GM21447 (cell line): Measurements from ENCODE around the gene PTPN2.
"Not testable (repeated sequence)": the region's sequence is repeated elsewhere in the genome, so short reads cannot be mapped to it uniquely, and the experiment has no call there.

Experiments used
- ATAC-seq: cut with Tn5 transposase; IDR thresholded peaks from one replicate; pipeline ENCODE4 v1.9.1; 2021; ENCODE audit not compliant: unreplicated experiment

PTPN2 gene

GRCh38 chr18:12895014-12895413 is 11.0 kb upstream of the PTPN2 start:
- ATAC-seq, result no peak

GRCh38 chr18:12891561-12891960 is 7.5 kb upstream of the PTPN2 start:
- ATAC-seq, result no peak

GRCh38 chr18:12890964-12891363 is 6.9 kb upstream of the PTPN2 start:
- no peak for ATAC-seq

GRCh38 chr18:12886498-12887126 is 2.6 kb upstream of the PTPN2 start:
- ATAC-seq, result no peak

GRCh38 chr18:12885500-12885899 is 1.5 kb upstream of the PTPN2 start:
- ATAC-seq, result no peak

GRCh38 chr18:12884406-12885323 is 628 bp upstream of the PTPN2 start:
- no peak for ATAC-seq

- ATAC-seq, result peak; percentile 6
These were observed 709 bp downstream of the PTPN2 start for GRCh38 chr18:12883372-12883683.

- ATAC-seq, result no peak
These were observed 1.3 kb downstream of the PTPN2 start for GRCh38 chr18:12882453-12883371.

- no peak for ATAC-seq
These were observed 3.5 kb downstream of the PTPN2 start for GRCh38 chr18:12880541-12880910.

GRCh38 chr18:12879840-12880540 is 4.0 kb downstream of the PTPN2 start:
- no peak for ATAC-seq

- not testable (repeated sequence) for ATAC-seq
These were observed 9.0 kb downstream of the PTPN2 start for GRCh38 chr18:12874992-12875391.

GRCh38 chr18:12873961-12874567 is 10.0 kb downstream of the PTPN2 start:
- ATAC-seq, result not testable (repeated sequence)

GRCh38 chr18:12872408-12872807 is 11.6 kb downstream of the PTPN2 start:
- no peak for ATAC-seq

- no peak for ATAC-seq
These were observed 15.5 kb downstream of the PTPN2 start for GRCh38 chr18:12868576-12868975.

GRCh38 chr18:12867441-12868123 is 16.5 kb downstream of the PTPN2 start:
- ATAC-seq, result no peak

GRCh38 chr18:12863687-12864216 is 20.3 kb downstream of the PTPN2 start:
- no peak for ATAC-seq

GRCh38 chr18:12862874-12863482 is 21.1 kb downstream of the PTPN2 start:
- ATAC-seq, result no peak

GRCh38 chr18:12862467-12862866 is 21.6 kb downstream of the PTPN2 start:
- ATAC-seq, result no peak

- ATAC-seq, result no peak
These were observed 22.4 kb downstream of the PTPN2 start for GRCh38 chr18:12861637-12862036.
